Muscle layer of duodenum (tissue), 2 donors: ENCODE measurements around the gene UQCR11.

Source experiments
- H3K27ac ChIP-seq: one replicate; pipeline ENCODE4 v1.7.0; 2013; ENCODE audit warnings: mild to moderate bottlenecking, low read length
- H3K27me3 ChIP-seq: one replicate; pipeline ENCODE4 v1.7.0; 2013; ENCODE audit warnings: low read depth, mild to moderate bottlenecking, control low read depth, low read length
- H3K36me3 ChIP-seq, 2 donors: one replicate each; pipeline ENCODE4 v1.7.0; 2013; ENCODE audit warnings: low read length in 2 of 2, control low read depth in 1 of 2, mild to moderate bottlenecking in 1 of 2; ENCODE audit not compliant: insufficient read depth in 2 of 2, control insufficient read depth in 1 of 2
- H3K4me1 ChIP-seq, 2 donors: one replicate each; pipeline ENCODE4 v1.7.0; 2013; ENCODE audit warnings: low read length in 2 of 2, mild to moderate bottlenecking in 2 of 2, control low read depth in 1 of 2, moderate library complexity in 1 of 2; ENCODE audit not compliant: insufficient read depth in 2 of 2, control insufficient read depth in 1 of 2
- H3K4me3 ChIP-seq, 2 donors: one replicate each; pipeline ENCODE4 v1.7.0; 2013; ENCODE audit warnings: low read length in 2 of 2, low read depth in 1 of 2, mild to moderate bottlenecking in 1 of 2
- H3K9me3 ChIP-seq, 2 donors: one replicate each; pipeline ENCODE4 v1.7.0; 2013; ENCODE audit warnings: low read length in 2 of 2, control low read depth in 1 of 2, mild to moderate bottlenecking in 1 of 2; ENCODE audit not compliant: control insufficient read depth in 1 of 2
- donor health status: healthy.

UQCR11 gene

GRCh38 chr19:1598777-1599459 lies 6.3 kb downstream of the UQCR11 start:
- H3K4me3 ChIP-seq, result no peak overlapping the region
- H3K27ac ChIP-seq, result no peak overlapping the region
- H3K27me3 ChIP-seq, result no peaks in the 10 kb centered on the region
- peaks cover 12 to 30% of the 10 kb centered on the region in 2 donors for H3K36me3 ChIP-seq
- no peaks in the 10 kb centered on the region for H3K9me3 ChIP-seq
- H3K4me1 ChIP-seq, result peaks cover 0 to 10% of the 10 kb centered on the region in 2 donors

GRCh38 chr19:1593501-1593772 lies 11.8 kb downstream of the UQCR11 start:
- peaks cover 5 to 17% of the 10 kb centered on the region in 2 donors for H3K4me1 ChIP-seq
- peaks cover 12 to 18% of the 10 kb centered on the region in 2 donors for H3K36me3 ChIP-seq
- no peaks in the 10 kb centered on the region for H3K9me3 ChIP-seq
- no peak overlapping the region for H3K27ac ChIP-seq
- peak overlapping the region in 1 of 2 donors; percentile 72 for H3K4me3 ChIP-seq
- H3K27me3 ChIP-seq, result no peaks in the 10 kb centered on the region

GRCh38 chr19:1592755-1593500 lies 12.3 kb downstream of the UQCR11 start, which contains the start of gene MBD3:
Gene MBD3, minus strand, starts transcription at chr19:1592865. Its CDS starts 234 bp downstream, at chr19:1592631.
- Histone ChIP-seq H3K36me3 (peaks cover 10 to 13% of the 10 kb centered on the region in 2 donors), H3K27me3 (no peaks in the 10 kb centered on the region), H3K9me3 (no peaks in the 10 kb centered on the region), H3K27ac (peak within 1 kb of the TSS; percentile 82), H3K4me1 (peaks cover 5 to 17% of the 10 kb centered on the region in 2 donors), H3K4me3 (peak within 1 kb of the TSS; percentile 77 to 82)

GRCh38 chr19:1592024-1592754 lies 13.1 kb downstream of the UQCR11 start:
- Histone ChIP-seq H3K9me3 (no peaks in the 10 kb centered on the region), H3K27me3 (no peaks in the 10 kb centered on the region), H3K36me3 (peaks cover 3 to 6% of the 10 kb centered on the region in 2 donors), H3K4me3 (peak overlapping the region; percentile 77 to 82), H3K4me1 (peaks cover 5 to 17% of the 10 kb centered on the region in 2 donors), H3K27ac (peak overlapping the region; percentile 82)

- Histone ChIP-seq H3K36me3 (no peaks in the 10 kb centered on the region), H3K27ac (peak overlapping the region; percentile 82), H3K4me3 (peak overlapping the region; percentile 77 to 82), H3K27me3 (no peaks in the 10 kb centered on the region), H3K4me1 (peaks cover 5 to 17% of the 10 kb centered on the region in 2 donors), H3K9me3 (no peaks in the 10 kb centered on the region)
Measured at GRCh38 chr19:1591421-1592023, 13.7 kb downstream of the UQCR11 start.

- Histone ChIP-seq H3K4me1 (peaks cover 5 to 17% of the 10 kb centered on the region in 2 donors), H3K27ac (peak overlapping the region; percentile 82), H3K4me3 (peak overlapping the region; percentile 77 to 82), H3K27me3 (no peaks in the 10 kb centered on the region), H3K9me3 (no peaks in the 10 kb centered on the region), H3K36me3 (no peaks in the 10 kb centered on the region)
Measured at GRCh38 chr19:1590641-1591397, 14.4 kb downstream of the UQCR11 start.

- Histone ChIP-seq H3K36me3 (peaks cover 0 to 9% of the 10 kb centered on the region in 2 donors), H3K27ac (no peak overlapping the region), H3K9me3 (no peaks in the 10 kb centered on the region), H3K4me1 (peaks cover 5 to 17% of the 10 kb centered on the region in 2 donors), H3K4me3 (no peak overlapping the region), H3K27me3 (no peaks in the 10 kb centered on the region)
Measured at GRCh38 chr19:1587872-1588271, 17.4 kb downstream of the UQCR11 start.

GRCh38 chr19:1585243-1585580 lies 20.1 kb downstream of the UQCR11 start:
- Histone ChIP-seq H3K4me1 (peaks cover 0 to 1% of the 10 kb centered on the region in 2 donors), H3K4me3 (no peak overlapping the region), H3K36me3 (peaks cover 12 to 34% of the 10 kb centered on the region in 2 donors), H3K9me3 (no peaks in the 10 kb centered on the region), H3K27ac (no peak overlapping the region), H3K27me3 (no peaks in the 10 kb centered on the region)

- no peak overlapping the region for H3K27ac ChIP-seq
- no peak overlapping the region for H3K4me3 ChIP-seq
- peaks cover 15 to 39% of the 10 kb centered on the region in 2 donors for H3K36me3 ChIP-seq
- no peaks in the 10 kb centered on the region for H3K4me1 ChIP-seq
- no peaks in the 10 kb centered on the region for H3K27me3 ChIP-seq
- H3K9me3 ChIP-seq, result no peaks in the 10 kb centered on the region
Measured at GRCh38 chr19:1584500-1585242, 20.6 kb downstream of the UQCR11 start.

DNA sequence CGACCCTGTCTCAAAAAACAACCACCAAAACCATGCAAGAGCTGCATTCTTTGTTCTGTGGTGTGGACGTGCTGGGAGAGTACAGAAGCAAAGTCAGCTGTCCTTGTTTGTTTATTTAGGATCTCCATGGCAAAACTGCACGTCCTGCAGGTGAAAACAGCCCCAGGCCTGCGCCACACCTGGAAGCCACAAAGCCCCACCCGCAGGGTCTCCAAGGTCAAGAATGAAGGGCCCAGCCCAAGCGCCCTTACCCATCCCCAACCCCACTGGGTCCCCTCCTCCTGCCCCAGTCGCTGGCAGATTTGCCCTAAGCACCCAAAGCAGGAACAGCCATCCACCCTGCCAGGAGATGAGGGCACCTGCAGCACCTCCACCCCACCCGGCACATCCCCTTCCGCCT lies 23.1 kb downstream of the UQCR11 start:
- Histone ChIP-seq H3K36me3 (peaks cover 15 to 57% of the 10 kb centered on the region in 2 donors), H3K4me1 (no peaks in the 10 kb centered on the region), H3K27ac (no peak overlapping the region), H3K4me3 (no peak overlapping the region), H3K27me3 (no peaks in the 10 kb centered on the region), H3K9me3 (no peaks in the 10 kb centered on the region)
